HCT116 (cell line): ENCODE data around the gene ZFYVE1. TPM values are rescaled to one million over a fixed set of nuclear protein-coding genes. Genes with fewer than 3 reads are reported as not detected.
"Not testable (repeated sequence)": the region's sequence is repeated elsewhere in the genome, so short reads cannot be mapped to it uniquely, and the experiment has no call there.

Source experiments
- ATAC-seq: fragments of 200-7000 bp; cut with Tn5 transposase; 2 replicates; pipeline ENCODE4 v1.9.1; 2020; ENCODE audit warnings: mild to moderate bottlenecking, moderate library complexity
- BruUV-seq: library from RNA; stranded (reverse); fragments of 400-500 nt; replicated peaks from 2 replicates; lab custom pipeline; 2021; lab: Mats Ljungman, UMichigan
- CTCF ChIA-PET: fragments of 300-600 bp; sonication (Branson Sonifier 250); formaldehyde crosslinking; loops from one replicate; lab custom pipeline; 2021; ENCODE audit warnings: antibody characterized with exemption; lab: Charles Lee
- POLR2A ChIA-PET: fragments of 300-600, 350-600 bp; sonication (Branson Sonifier 250); formaldehyde crosslinking; loops from one replicate; lab custom pipeline; 2021; ENCODE audit warnings: antibody characterized with exemption; lab: Charles Lee
- RAD21 ChIA-PET, 2 experiments: fragments of 300-600 bp; sonication (Branson Sonifier 250); formaldehyde crosslinking; loops; one replicate each; lab custom pipeline; 2023; ENCODE audit warnings: low total read pairs in 2 of 2; ENCODE audit not compliant: uncharacterized antibody in 2 of 2, unreplicated experiment in 2 of 2, low non-redundant PET in 1 of 2; lab: Charles Lee
- DNase-seq: peaks from one replicate; pipeline ENCODE4 v3.0.0-alpha.2; 2010; ENCODE audit warnings: low read depth, low spot score
- H2AFZ ChIP-seq: fragments of 200-600 bp; shearing (Covaris generic), sonication (generic); 2 replicates; pipeline ENCODE4 v1.6.1; 2017; ENCODE audit warnings: low read depth, mixed run types, mixed read lengths, antibody characterized with exemption, low read length; ENCODE audit not compliant: poor library complexity, severe bottlenecking
- H3K27ac ChIP-seq: 2 replicates; pipeline ENCODE4 v1.5.1; 2012; ENCODE audit warnings: low read depth, low read length
- H3K27me3 ChIP-seq: fragments of 200-600 bp; sonication (generic); 2 replicates; pipeline ENCODE4 v1.6.1; 2016; ENCODE audit warnings: mixed run types, low read length, mixed read lengths; ENCODE audit not compliant: insufficient read depth
- H3K36me3 ChIP-seq, 2 experiments: fragments of 200-500 bp in 1 of 2; fragments of 200-600 bp in 1 of 2; sonication (Bioruptor generic) in 1 of 2; sonication (generic) in 1 of 2; 2 replicates each; pipeline versions ENCODE4 v1.5.1 to v1.6.1; 2014 to 2016; ENCODE audit warnings: low read length in 2 of 2, inconsistent platforms in 1 of 2, mixed read lengths in 1 of 2, mixed run types in 1 of 2; ENCODE audit not compliant: insufficient read depth in 2 of 2, control insufficient read depth in 1 of 2
- H3K4me1 ChIP-seq, 2 experiments: fragments of 200-600 bp in 1 of 2; sonication (generic) in 1 of 2; 2 replicates each; pipeline versions ENCODE4 v1.5.1 to v1.6.1; 2012 to 2017; ENCODE audit warnings: low read length in 2 of 2, inconsistent platforms in 1 of 2, mild to moderate bottlenecking in 1 of 2, mixed read lengths in 1 of 2, mixed run types in 1 of 2, moderate library complexity in 1 of 2; ENCODE audit not compliant: insufficient read depth in 2 of 2, control insufficient read depth in 1 of 2
- H3K4me2 ChIP-seq: fragments of 200-600 bp; sonication (generic); 2 replicates; pipeline ENCODE4 v1.6.1; 2017; ENCODE audit warnings: mixed run types, low read length, mixed read lengths
- H3K4me3 ChIP-seq, 2 experiments: fragments of 200-600 bp in 1 of 2; sonication (generic) in 1 of 2; replicated peaks in 1 of 2; 2 replicates each; pipeline ENCODE4 v1.5.1; 2011 to 2016; ENCODE audit warnings: low read length in 2 of 2, control low read depth in 1 of 2, low read depth in 1 of 2, mild to moderate bottlenecking in 1 of 2, mixed read lengths in 1 of 2, mixed run types in 1 of 2
- H3K79me2 ChIP-seq: fragments of 200-600 bp; sonication (generic); 2 replicates; pipeline ENCODE4 v1.6.1; 2017; ENCODE audit warnings: mild to moderate bottlenecking, mixed run types, low read length, moderate library complexity, mixed read lengths; ENCODE audit not compliant: insufficient read depth
- H3K9ac ChIP-seq: fragments of 200-600 bp; sonication (generic); 2 replicates; pipeline ENCODE4 v1.6.1; 2016; ENCODE audit warnings: low read length, mixed read lengths
- H3K9me2 ChIP-seq: fragments of 200-600 bp; sonication (generic), shearing (Covaris generic); 2 replicates; pipeline ENCODE4 v1.6.1; 2017; ENCODE audit warnings: mixed run types, mild to moderate bottlenecking, moderate library complexity; ENCODE audit not compliant: insufficient read depth
- H3K9me3 ChIP-seq, 2 experiments: fragments of 200-500 bp in 1 of 2; fragments of 200-600 bp in 1 of 2; sonication (Bioruptor generic) in 1 of 2; sonication (generic) in 1 of 2; 2 replicates each; pipeline ENCODE4 v1.6.1; 2014 to 2017; ENCODE audit warnings: low read length in 2 of 2, mixed read lengths in 2 of 2, inconsistent platforms in 1 of 2, low read depth in 1 of 2, mild to moderate bottlenecking in 1 of 2, mixed run types in 1 of 2, moderate library complexity in 1 of 2; ENCODE audit not compliant: control insufficient read depth in 1 of 2, insufficient read depth in 1 of 2
- H4K20me1 ChIP-seq: fragments of 200-600 bp; sonication (generic), shearing (Covaris generic); 2 replicates; pipeline ENCODE4 v1.6.1; 2017; ENCODE audit warnings: mixed run types, mild to moderate bottlenecking, moderate library complexity; ENCODE audit not compliant: insufficient read depth
- CBX3 ChIP-seq: IDR thresholded peaks from 2 replicates; pipeline ENCODE4 v1.6.1; 2012; ENCODE audit warnings: low read depth
- EGR1 ChIP-seq: IDR thresholded peaks from 2 replicates; pipeline ENCODE4 v1.6.1; 2012; ENCODE audit warnings: low read depth
- ELF1 ChIP-seq: IDR thresholded peaks from 2 replicates; pipeline ENCODE4 v1.6.1; 2012; ENCODE audit warnings: low read depth, borderline replicate concordance
- EZH2phosphoT487 ChIP-seq: fragments of 200-600 bp; IDR thresholded peaks from 2 replicates; pipeline ENCODE4 v1.6.1; 2018; ENCODE audit warnings: antibody characterized with exemption, borderline replicate concordance
- FOSL1 ChIP-seq: IDR thresholded peaks from 2 replicates; pipeline ENCODE4 v1.6.1; 2012; ENCODE audit warnings: low read depth
- JUND ChIP-seq: IDR thresholded peaks from 2 replicates; pipeline ENCODE4 v1.6.1; 2012
- POLR2A ChIP-seq: IDR thresholded peaks from 2 replicates; pipeline ENCODE4 v1.7.0; 2011; ENCODE audit warnings: borderline replicate concordance; ENCODE audit not compliant: insufficient read depth, insufficient read length; ENCODE audit errors: extremely low read depth
- RAD21 ChIP-seq: IDR thresholded peaks from 2 replicates; pipeline ENCODE4 v1.6.1; 2012; ENCODE audit warnings: low read depth, mild to moderate bottlenecking
- SIN3A ChIP-seq: IDR thresholded peaks from 2 replicates; pipeline ENCODE4 v1.6.1; 2012; ENCODE audit warnings: low read depth
- TCF7L2 ChIP-seq: IDR thresholded peaks from 2 replicates; pipeline ENCODE4 v1.7.0; 2011; ENCODE audit warnings: borderline replicate concordance, inconsistent platforms; ENCODE audit not compliant: insufficient read depth, insufficient read length; ENCODE audit errors: extremely low read depth
- YY1 ChIP-seq: IDR thresholded peaks from 2 replicates; pipeline ENCODE4 v1.6.1; 2011; ENCODE audit warnings: low read length, low read depth, moderate library complexity, mild to moderate bottlenecking; ENCODE audit not compliant: insufficient replicate concordance; ENCODE audit errors: extremely low read depth
- ZFX ChIP-seq: fragments of 450-650 bp; IDR thresholded peaks from 2 replicates; pipeline ENCODE4 v1.6.1; 2017
- intact Hi-C: fragments of 100-400 bp; cut with micrococcal nuclease; formaldehyde crosslinking; loops from 2 replicates; pipeline ENCODE4 v1.10.0; 2022
- total RNA-seq: library from RNA; stranded (reverse); gene quantifications from one replicate; pipeline ENCODE4 v1.2.1, GENCODE V29; 2021; ENCODE audit not compliant: unreplicated experiment
- TF ChIP-seq, protein P1 (sequence below): IDR thresholded peaks from 2 replicates; pipeline ENCODE4 v1.6.1; 2012; ENCODE audit warnings: low read depth
- TF ChIP-seq, protein P2 (sequence below), 3 experiments: fragments of 200-600 bp in 1 of 3; sonication (generic) in 1 of 3; IDR thresholded peaks in 2 of 3; conservative IDR thresholded peaks in 1 of 3; 2 replicates each; pipeline ENCODE4 v1.5.1; 2012 to 2017; ENCODE audit warnings: low read depth in 2 of 3, low read length in 2 of 3, antibody characterized with exemption in 1 of 3, borderline replicate concordance in 1 of 3, control low read depth in 1 of 3, mild to moderate bottlenecking in 1 of 3, mixed read lengths in 1 of 3, mixed run types in 1 of 3, moderate library complexity in 1 of 3; ENCODE audit not compliant: insufficient read depth in 1 of 3

Gene ZFYVE1
- total RNA-seq, 1 experiment from 2014 or later, result 7.7 TPM

- TF ChIP-seq, protein P1, sequence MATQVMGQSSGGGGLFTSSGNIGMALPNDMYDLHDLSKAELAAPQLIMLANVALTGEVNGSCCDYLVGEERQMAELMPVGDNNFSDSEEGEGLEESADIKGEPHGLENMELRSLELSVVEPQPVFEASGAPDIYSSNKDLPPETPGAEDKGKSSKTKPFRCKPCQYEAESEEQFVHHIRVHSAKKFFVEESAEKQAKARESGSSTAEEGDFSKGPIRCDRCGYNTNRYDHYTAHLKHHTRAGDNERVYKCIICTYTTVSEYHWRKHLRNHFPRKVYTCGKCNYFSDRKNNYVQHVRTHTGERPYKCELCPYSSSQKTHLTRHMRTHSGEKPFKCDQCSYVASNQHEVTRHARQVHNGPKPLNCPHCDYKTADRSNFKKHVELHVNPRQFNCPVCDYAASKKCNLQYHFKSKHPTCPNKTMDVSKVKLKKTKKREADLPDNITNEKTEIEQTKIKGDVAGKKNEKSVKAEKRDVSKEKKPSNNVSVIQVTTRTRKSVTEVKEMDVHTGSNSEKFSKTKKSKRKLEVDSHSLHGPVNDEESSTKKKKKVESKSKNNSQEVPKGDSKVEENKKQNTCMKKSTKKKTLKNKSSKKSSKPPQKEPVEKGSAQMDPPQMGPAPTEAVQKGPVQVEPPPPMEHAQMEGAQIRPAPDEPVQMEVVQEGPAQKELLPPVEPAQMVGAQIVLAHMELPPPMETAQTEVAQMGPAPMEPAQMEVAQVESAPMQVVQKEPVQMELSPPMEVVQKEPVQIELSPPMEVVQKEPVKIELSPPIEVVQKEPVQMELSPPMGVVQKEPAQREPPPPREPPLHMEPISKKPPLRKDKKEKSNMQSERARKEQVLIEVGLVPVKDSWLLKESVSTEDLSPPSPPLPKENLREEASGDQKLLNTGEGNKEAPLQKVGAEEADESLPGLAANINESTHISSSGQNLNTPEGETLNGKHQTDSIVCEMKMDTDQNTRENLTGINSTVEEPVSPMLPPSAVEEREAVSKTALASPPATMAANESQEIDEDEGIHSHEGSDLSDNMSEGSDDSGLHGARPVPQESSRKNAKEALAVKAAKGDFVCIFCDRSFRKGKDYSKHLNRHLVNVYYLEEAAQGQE, result no peak
- TF ChIP-seq ZFX, result no peak
- TF ChIP-seq YY1, result no peak
- no peak for TF ChIP-seq TCF7L2
- no peak for TF ChIP-seq POLR2A
- no peak for TF ChIP-seq JUND
- no peak for TF ChIP-seq SIN3A
- TF ChIP-seq EZH2phosphoT487, result no peak
- no peak for TF ChIP-seq CBX3
- no peak for TF ChIP-seq RAD21
- TF ChIP-seq EGR1, result no peak
- no peak for TF ChIP-seq ELF1
These were observed 20.9 kb upstream of the ZFYVE1 start (continued) for GRCh38 chr14:73047808-73048207.

DNA sequence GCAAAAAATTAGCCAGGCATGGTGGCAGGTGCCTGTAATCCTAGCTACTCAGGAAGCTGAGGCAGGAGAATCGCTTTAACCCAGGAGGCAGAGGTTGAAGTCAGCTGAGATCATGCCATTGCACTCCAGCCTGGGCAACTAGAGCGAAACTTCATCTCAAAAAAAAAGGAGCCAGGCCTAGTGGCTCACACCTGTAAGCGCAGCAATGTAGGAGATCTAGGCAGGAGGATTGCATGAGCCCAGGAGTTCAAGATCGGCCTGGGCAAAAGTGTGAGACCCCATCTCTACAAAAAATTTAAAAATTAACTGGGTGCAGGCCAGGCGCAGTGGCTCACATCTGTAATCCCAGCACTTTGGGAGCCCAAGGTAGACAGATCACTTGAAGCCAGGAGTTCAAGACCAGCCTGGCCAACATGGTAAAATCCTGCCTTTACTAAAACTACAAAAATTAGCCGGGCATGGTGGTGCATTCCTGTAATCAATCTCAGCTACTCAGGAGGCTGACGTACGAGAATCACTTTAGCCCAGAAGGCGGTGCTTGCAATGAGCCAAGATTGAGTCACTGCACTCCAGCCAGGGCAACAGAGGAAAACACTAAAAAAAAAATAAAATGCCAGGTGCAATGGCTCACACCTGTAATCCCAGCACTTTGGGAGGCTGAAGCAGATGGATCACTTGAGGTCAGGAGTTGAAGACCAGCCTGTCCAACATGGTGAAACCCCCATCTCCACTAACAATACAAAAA, 10.0 kb upstream of the ZFYVE1 start:
- Histone ChIP-seq H2AFZ (peak overlapping the region; percentile 7), H3K4me1 (peaks cover 0 to 11% of the 10 kb centered on the region in 2 experiments; a peak in 3 of 4 replicates), H3K4me2 (peak overlapping the region; percentile 34)
- DNase-seq, H3K27ac ChIP-seq, H3K4me3 ChIP-seq, H3K9me3 ChIP-seq, H4K20me1 ChIP-seq, H3K79me2 ChIP-seq, H3K36me3 ChIP-seq, H3K27me3 ChIP-seq, CTCF ChIA-PET, RAD21 ChIA-PET, intact Hi-C loops, BruUV-seq, H3K9ac ChIP-seq, H3K9me2 ChIP-seq: not testable (repeated sequence)
- TF ChIP-seq FOSL1, result peak; percentile 42; the same call in 1 of the 2 replicates
- TF ChIP-seq, protein P2, sequence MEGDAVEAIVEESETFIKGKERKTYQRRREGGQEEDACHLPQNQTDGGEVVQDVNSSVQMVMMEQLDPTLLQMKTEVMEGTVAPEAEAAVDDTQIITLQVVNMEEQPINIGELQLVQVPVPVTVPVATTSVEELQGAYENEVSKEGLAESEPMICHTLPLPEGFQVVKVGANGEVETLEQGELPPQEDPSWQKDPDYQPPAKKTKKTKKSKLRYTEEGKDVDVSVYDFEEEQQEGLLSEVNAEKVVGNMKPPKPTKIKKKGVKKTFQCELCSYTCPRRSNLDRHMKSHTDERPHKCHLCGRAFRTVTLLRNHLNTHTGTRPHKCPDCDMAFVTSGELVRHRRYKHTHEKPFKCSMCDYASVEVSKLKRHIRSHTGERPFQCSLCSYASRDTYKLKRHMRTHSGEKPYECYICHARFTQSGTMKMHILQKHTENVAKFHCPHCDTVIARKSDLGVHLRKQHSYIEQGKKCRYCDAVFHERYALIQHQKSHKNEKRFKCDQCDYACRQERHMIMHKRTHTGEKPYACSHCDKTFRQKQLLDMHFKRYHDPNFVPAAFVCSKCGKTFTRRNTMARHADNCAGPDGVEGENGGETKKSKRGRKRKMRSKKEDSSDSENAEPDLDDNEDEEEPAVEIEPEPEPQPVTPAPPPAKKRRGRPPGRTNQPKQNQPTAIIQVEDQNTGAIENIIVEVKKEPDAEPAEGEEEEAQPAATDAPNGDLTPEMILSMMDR (IDR thresholded peaks at IDR 0.05 in 2 of 3, conservative IDR thresholded peaks at IDR 0.05 in 1 of 3; ENCODE audit: borderline replicate concordance in 1 of 3, insufficient read depth in 1 of 3, low read depth in 2 of 3, low read length in 2 of 3), result 0 out of 6 replicates have a peak, but pooled peaks of 1 of the 3 experiments have one; percentile 14
- peak; percentile 69 for ATAC-seq
- POLR2A ChIA-PET, result interaction anchor here (1.6 kb wide), 1 partner anchor 10 kb away, joined by 5 read pairs; the partner anchor contains the start of gene ZFYVE1
